ENCODE data around the gene SPOCD1. TPM values are rescaled to one million over a fixed set of nuclear protein-coding genes. Genes with fewer than 3 reads are reported as not detected.

The SPOCD1 gene
- total and polyA plus RNA-seq, 5 donors, result 0.09 to 0.25 (median 0.16) TPM; not detected in 1

DNA sequence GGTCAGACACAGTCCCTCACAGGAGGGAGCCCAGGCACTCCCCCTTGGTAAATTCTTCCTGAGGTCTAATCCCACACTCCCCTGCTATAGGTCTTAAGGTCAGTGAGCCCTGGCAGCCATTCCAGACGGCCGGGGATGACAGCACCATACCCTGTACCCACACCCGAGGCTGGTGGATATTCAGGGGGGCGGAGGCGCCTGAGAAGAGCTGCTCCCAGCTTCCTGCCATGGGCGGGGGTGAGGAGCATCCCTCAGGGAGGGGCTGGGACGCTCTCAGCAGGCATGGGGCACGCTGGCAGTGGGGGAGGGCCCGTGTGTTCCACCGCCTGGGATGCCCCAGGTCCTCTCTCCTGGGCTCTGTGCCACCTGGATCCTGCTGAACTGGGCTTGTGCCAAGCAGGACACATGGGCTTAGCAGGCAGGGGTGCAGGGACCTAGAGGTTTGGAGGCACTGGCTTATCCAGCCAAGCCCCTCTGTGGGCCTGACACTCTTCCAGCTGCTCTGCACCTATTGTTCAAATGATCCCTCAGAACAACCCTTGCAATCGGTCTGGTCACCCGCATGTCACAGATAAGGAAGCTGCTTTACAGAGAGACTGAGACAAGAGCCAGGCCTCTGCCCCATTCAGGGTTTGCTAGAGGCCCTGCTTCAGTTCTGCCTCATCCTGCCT, 46.0 kb downstream of the SPOCD1 start:
- peak; percentile 30 to 57 for ATAC-seq
- Histone ChIP-seq H3K9me3 (ENCODE audit: control insufficient read depth, low read length) (no peaks in the 10 kb centered on the region), H3K4me1 (ENCODE audit: control insufficient read depth, insufficient read depth, low read length) (no peaks in the 10 kb centered on the region), H3K27ac (ENCODE audit: low read length) (peak overlapping the region; percentile 25), H3K27me3 (ENCODE audit: control insufficient read depth, insufficient read depth) (no peaks in the 10 kb centered on the region), H3K4me3 (ENCODE audit: low read length) (no peak overlapping the region)
- peak; percentile 44 to 84 (median 83) for DNase-seq
- 46% methylated on average over 12 of the region's 12 CpGs for WGBS
- intact Hi-C loops (cut with DNase I), result no loop called here

GRCh38 chr1:31768939-31769704, 46.7 kb downstream of the SPOCD1 start:
- H3K4me3 ChIP-seq (ENCODE audit: low read length), result no peak overlapping the region
- H3K27ac ChIP-seq (ENCODE audit: low read length), result no peak overlapping the region
- ATAC-seq, result no peak

DNA sequence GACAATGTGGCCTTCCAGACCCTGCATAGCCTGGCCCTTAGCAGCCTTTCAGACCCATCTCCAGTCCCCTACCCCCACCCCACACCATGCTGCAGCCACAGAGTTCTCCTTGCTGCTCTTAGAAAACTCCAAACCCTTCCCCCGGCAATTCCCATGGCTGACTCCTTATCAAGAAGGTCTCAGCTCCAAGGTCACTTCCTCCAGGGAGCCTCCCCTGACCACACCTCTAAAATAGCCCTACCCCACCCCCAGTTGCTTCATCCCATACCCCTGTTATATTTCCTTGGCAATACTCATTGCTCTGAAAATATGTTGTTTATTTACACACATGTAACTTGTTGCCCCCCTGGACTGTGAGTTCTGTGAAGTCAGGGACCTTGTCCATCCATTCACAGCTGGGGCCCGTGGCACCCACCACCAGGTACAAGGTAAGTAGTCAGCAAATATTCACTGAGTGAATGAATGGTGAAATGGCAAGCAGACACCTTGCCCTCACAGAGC, 47.4 kb downstream of the SPOCD1 start:
- Histone ChIP-seq H3K4me3 (ENCODE audit: low read length) (no peak overlapping the region), H3K4me1 (ENCODE audit: control insufficient read depth, insufficient read depth, low read length) (peaks cover 6% of the 10 kb centered on the region), H3K27me3 (ENCODE audit: control insufficient read depth, insufficient read depth) (no peaks in the 10 kb centered on the region), H3K9me3 (ENCODE audit: control insufficient read depth, low read length) (no peaks in the 10 kb centered on the region), H3K27ac (ENCODE audit: low read length) (no peak overlapping the region)
- DNase-seq (no peak), ATAC-seq (peak in 1 of 2 donors; percentile 11)
- 54% methylated on average over 2 of the region's 2 CpGs for WGBS
- intact Hi-C loops (cut with DNase I), result no loop called here

More at GRCh38 chr1:31768939-31769704, 46.7 kb downstream of the SPOCD1 start:
- intact Hi-C loops (cut with DNase I), result no loop called here
- peaks cover 3% of the 10 kb centered on the region for H3K4me1 ChIP-seq (ENCODE audit: control insufficient read depth, insufficient read depth, low read length)
- H3K27me3 ChIP-seq (ENCODE audit: control insufficient read depth, insufficient read depth), result no peaks in the 10 kb centered on the region
- no peaks in the 10 kb centered on the region for H3K9me3 ChIP-seq (ENCODE audit: control insufficient read depth, low read length)
- 46% methylated on average over 5 of the region's 5 CpGs for WGBS
- peak in 1 of 3 donors; percentile 10 for DNase-seq

DNA sequence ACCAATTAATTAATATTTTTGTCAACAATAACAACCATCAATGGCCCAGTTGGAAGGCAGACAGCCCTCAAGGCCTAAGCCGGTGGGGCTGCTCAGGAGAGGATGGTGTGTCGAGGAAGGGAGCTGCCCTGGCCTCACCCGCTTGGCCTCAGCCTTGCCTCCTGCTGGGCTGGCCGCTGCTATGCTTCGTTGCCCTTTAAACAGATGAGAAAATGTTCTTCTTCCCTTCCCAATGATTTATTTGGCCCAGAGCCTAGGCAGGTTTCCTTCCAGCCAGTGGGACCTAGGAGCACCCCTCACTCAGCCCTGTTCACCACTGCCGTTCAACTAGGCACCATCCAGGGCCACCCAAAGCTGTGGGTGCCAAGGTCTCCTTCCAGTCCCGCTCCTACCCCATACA, 48.6 kb downstream of the SPOCD1 start:
- peaks cover 6% of the 10 kb centered on the region for H3K4me1 ChIP-seq (ENCODE audit: control insufficient read depth, insufficient read depth, low read length)
- H3K9me3 ChIP-seq (ENCODE audit: control insufficient read depth, low read length), result no peaks in the 10 kb centered on the region
- ATAC-seq, result no peak
- 81% methylated on average over 7 of the region's 7 CpGs for WGBS
- H3K27me3 ChIP-seq (ENCODE audit: control insufficient read depth, insufficient read depth), result no peaks in the 10 kb centered on the region
- no peak overlapping the region for H3K4me3 ChIP-seq (ENCODE audit: low read length)
- peak in 1 of 3 donors; percentile 16 for DNase-seq
- no peak overlapping the region for H3K27ac ChIP-seq (ENCODE audit: low read length)
- intact Hi-C loops (cut with DNase I), result no loop called here

DNA sequence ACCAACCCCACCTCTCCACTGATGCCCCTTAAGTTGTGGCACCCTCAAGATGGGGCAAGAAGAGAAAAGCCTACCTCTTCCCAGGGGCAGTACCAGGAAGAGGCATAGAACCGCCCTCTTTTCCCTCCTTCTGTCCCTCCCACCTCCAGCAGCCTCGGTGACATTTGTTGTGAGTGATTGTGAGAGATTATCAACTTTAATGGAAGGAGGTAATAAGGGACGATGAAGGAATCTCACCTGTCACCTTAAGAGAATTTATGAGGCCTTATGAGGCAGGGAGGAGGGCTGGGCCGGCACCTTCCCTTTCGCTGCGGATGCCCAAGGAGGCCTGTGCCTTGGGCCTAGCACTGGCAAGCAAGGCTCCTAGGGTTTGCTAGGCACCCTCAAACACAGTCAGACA, 50.3 kb downstream of the SPOCD1 start:
- Histone ChIP-seq H3K27me3 (ENCODE audit: control insufficient read depth, insufficient read depth) (no peaks in the 10 kb centered on the region), H3K4me1 (ENCODE audit: control insufficient read depth, insufficient read depth, low read length) (peaks cover 8% of the 10 kb centered on the region), H3K9me3 (ENCODE audit: control insufficient read depth, low read length) (no peaks in the 10 kb centered on the region), H3K27ac (ENCODE audit: low read length) (no peak overlapping the region), H3K4me3 (ENCODE audit: low read length) (no peak overlapping the region)
- intact Hi-C loops (cut with DNase I), result no loop called here
- peak in 1 of 3 donors; percentile 29 for DNase-seq
- 86% methylated on average over 6 of the region's 6 CpGs for WGBS
- ATAC-seq, result no peak

DNA sequence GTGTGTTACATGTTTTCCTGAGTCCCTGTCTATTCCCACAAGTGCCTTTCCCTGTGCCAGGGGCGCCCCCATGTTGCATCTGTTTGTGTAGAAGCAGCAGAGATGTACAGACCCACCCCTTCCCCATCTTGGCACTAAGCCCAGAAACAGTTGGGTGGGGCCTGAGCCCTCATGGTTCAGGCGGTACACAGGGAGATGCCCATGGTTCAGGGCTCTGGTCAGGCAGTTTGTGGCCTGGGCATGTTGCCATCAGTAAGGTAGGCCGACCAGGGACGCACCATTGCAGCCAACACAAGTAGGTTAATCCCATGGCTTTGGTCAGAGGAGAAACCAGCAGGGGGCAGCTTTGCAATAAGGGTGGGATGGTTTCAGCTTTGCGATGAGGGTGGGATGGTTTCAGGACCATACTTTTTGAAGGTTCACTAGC, 50.8 kb downstream of the SPOCD1 start:
- intact Hi-C loops (cut with DNase I), result no loop called here
- H3K27me3 ChIP-seq (ENCODE audit: control insufficient read depth, insufficient read depth), result no peaks in the 10 kb centered on the region
- DNase-seq (peak in 1 of 3 donors; percentile 49), ATAC-seq (no peak)
- H3K27ac ChIP-seq (ENCODE audit: low read length), result no peak overlapping the region
- H3K4me1 ChIP-seq (ENCODE audit: control insufficient read depth, insufficient read depth, low read length), result peaks cover 8% of the 10 kb centered on the region
- WGBS, result 38% methylated on average over 5 of the region's 5 CpGs
- no peak overlapping the region for H3K4me3 ChIP-seq (ENCODE audit: low read length)
- H3K9me3 ChIP-seq (ENCODE audit: control insufficient read depth, low read length), result no peaks in the 10 kb centered on the region

DNA sequence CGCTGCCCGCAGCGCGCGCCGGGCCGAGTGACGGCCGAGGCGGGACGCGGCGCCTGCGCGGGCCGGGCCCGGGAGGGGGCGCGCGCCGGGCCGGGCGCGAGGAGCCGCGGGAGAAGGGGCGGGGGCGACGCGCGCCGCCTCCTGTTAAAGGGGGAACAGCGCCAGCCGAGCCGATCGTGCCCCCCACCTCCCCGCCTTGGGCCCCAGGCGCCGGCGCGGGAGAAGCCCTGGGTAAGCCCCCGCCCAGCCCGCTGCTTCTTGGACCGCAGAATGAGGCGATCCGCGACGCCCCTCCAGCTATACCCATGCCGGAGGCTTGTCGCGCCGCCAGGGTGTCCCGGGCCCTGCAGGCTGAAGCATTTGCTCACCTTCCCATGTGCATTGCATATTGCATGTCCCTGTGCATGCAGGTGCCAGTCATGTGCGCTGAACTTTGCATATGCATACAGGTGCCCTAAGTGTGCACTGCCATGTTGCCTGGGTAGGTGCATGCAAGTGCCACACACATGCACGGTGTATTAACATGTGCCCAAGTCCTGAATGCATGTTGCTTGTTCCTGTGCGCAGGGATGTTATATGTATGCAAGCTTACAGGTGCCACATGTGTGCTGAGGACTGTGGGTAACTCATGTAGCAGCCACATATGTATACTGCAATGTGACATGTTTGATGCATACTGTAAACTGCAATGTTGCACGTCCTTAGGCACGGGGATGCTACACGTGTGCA, 51.3 kb downstream of the SPOCD1 start, which contains the start of gene ADGRB2:
TSS of gene ADGRB2 (minus strand) at position 29 of the 729 bp plus-strand sequence. CDS start 7,119 bp downstream, outside the sequence.
- no peak within 1 kb of the TSS for H3K27ac ChIP-seq (ENCODE audit: low read length)
- WGBS, result 3% methylated on average over 58 of the region's 59 CpGs
- peak in 1 of 2 donors; percentile 15 for ATAC-seq
- H3K27me3 ChIP-seq (ENCODE audit: control insufficient read depth, insufficient read depth), result no peaks in the 10 kb centered on the region
- no peaks in the 10 kb centered on the region for H3K9me3 ChIP-seq (ENCODE audit: control insufficient read depth, low read length)
- H3K4me3 ChIP-seq (ENCODE audit: low read length), result peak within 1 kb of the TSS; percentile 85
- peaks cover 8% of the 10 kb centered on the region for H3K4me1 ChIP-seq (ENCODE audit: control insufficient read depth, insufficient read depth, low read length)
- peak in 2 of 3 donors; percentile 72 to 75 for DNase-seq
- intact Hi-C loops (cut with DNase I), result no loop called here

DNA sequence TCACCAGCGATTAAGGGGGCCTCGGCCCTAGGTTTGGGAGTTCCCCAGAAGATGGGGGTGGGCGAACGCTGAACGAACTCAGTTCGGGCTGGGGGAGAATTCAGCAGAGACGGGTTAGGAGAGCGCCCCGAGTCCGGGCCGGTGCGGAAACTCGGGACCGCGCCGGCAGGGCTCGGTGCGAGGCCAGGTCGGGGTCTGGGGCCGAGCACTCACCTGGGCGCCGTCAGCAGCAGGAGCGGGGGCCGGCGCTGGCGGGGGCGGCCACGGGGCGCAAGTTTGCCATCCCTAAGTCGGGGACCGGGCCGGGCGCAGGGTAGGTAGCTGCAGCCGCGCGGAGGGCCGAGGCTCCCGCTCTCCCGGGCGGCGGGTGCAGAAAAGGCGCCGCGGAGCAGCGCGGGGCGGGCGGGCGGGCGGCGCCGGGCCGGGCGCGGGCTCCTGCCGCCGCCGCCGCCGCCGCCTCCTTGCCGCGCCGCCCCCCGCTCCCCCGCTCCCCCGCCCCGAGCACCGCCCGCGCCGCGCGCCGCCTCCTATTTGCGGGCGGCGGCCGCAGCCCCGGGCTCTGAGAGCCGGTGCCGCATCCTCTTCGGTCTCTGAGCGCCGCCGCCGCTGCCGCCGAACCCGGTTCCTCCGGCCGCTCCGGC, 52.0 kb downstream of the SPOCD1 start:
- H3K4me3 ChIP-seq (ENCODE audit: low read length), result peak overlapping the region; percentile 85
- peaks cover 8% of the 10 kb centered on the region for H3K4me1 ChIP-seq (ENCODE audit: control insufficient read depth, insufficient read depth, low read length)
- intact Hi-C loops (cut with DNase I), result no loop called here
- no peaks in the 10 kb centered on the region for H3K27me3 ChIP-seq (ENCODE audit: control insufficient read depth, insufficient read depth)
- ATAC-seq (no peak), DNase-seq (peak in 2 of 3 donors; percentile 49 to 59)
- no peaks in the 10 kb centered on the region for H3K9me3 ChIP-seq (ENCODE audit: control insufficient read depth, low read length)
- under 1% methylated on average over 92 of the region's 93 CpGs for WGBS
- H3K27ac ChIP-seq (ENCODE audit: low read length), result no peak overlapping the region

- no peaks in the 10 kb centered on the region for H3K27me3 ChIP-seq (ENCODE audit: control insufficient read depth, insufficient read depth)
- peaks cover 8% of the 10 kb centered on the region for H3K4me1 ChIP-seq (ENCODE audit: control insufficient read depth, insufficient read depth, low read length)
- DNase-seq (peak; percentile 64 to 85 (median 85)), ATAC-seq (peak; percentile 25 to 37)
- WGBS, result under 1% methylated on average over 60 of the region's 60 CpGs
- H3K27ac ChIP-seq (ENCODE audit: low read length), result no peak overlapping the region
- intact Hi-C loops (cut with DNase I), result no loop called here
- H3K9me3 ChIP-seq (ENCODE audit: control insufficient read depth, low read length), result no peaks in the 10 kb centered on the region
- peak overlapping the region; percentile 85 for H3K4me3 ChIP-seq (ENCODE audit: low read length)
Observed at GRCh38 chr1:31762726-31763670, 52.8 kb downstream of the SPOCD1 start.

Measured in right cardiac atrium (tissue), 5 donors.